Panc1 (cell line): ENCODE measurements around the gene B3GLCT. TPM values are rescaled to one million over a fixed set of nuclear protein-coding genes. Genes with fewer than 3 reads are reported as not detected.

Experiments
- ATAC-seq: fragments of 200-7000 bp; cut with Tn5 transposase; 2 replicates; pipeline ENCODE4 v1.9.1; 2020; ENCODE audit warnings: mild to moderate bottlenecking, moderate library complexity
- BruUV-seq: library from RNA; stranded (reverse); fragments of 400-500 nt; replicated peaks from 2 replicates; lab custom pipeline; 2021; lab: Mats Ljungman, UMichigan
- CTCF ChIA-PET: fragments of 300-600 bp; sonication (Branson Sonifier 250); formaldehyde crosslinking; loops from one replicate; lab custom pipeline; 2022; ENCODE audit warnings: antibody characterized with exemption; lab: Charles Lee
- POLR2A ChIA-PET: fragments of 300-600 bp; sonication (Branson Sonifier 250); formaldehyde crosslinking; loops from one replicate; lab custom pipeline; 2022; ENCODE audit warnings: antibody characterized with exemption; lab: Charles Lee
- DNase-seq: peaks from one replicate; pipeline ENCODE4 v3.0.0-alpha.2; 2010; ENCODE audit warnings: low read depth, low spot score
- H3K27ac ChIP-seq: 2 replicates; pipeline ENCODE4 v1.5.1; 2011; ENCODE audit warnings: mild to moderate bottlenecking, low read length, inconsistent platforms
- H3K27me3 ChIP-seq: fragments of 200-500 bp; sonication (Bioruptor generic); 2 replicates; pipeline ENCODE4 v1.6.0; 2014; ENCODE audit warnings: low read length, inconsistent platforms; ENCODE audit not compliant: control insufficient read depth, insufficient read depth
- H3K36me3 ChIP-seq: fragments of 200-500 bp; sonication (Bioruptor generic); 2 replicates; pipeline ENCODE4 v1.5.1; 2014; ENCODE audit warnings: inconsistent platforms, mild to moderate bottlenecking, low read length, moderate library complexity; ENCODE audit not compliant: control insufficient read depth, insufficient read depth
- H3K4me1 ChIP-seq: 2 replicates; pipeline ENCODE4 v1.5.1; 2011; ENCODE audit warnings: inconsistent platforms, mild to moderate bottlenecking, low read length, moderate library complexity; ENCODE audit not compliant: control insufficient read depth, insufficient read depth
- H3K4me3 ChIP-seq, 2 experiments: 2 replicates each; pipeline ENCODE4 v1.5.1; 2011 to 2012; ENCODE audit warnings: low read depth in 2 of 2, low read length in 2 of 2, mild to moderate bottlenecking in 2 of 2, inconsistent platforms in 1 of 2, moderate library complexity in 1 of 2
- H3K9me3 ChIP-seq: fragments of 200-500 bp; sonication (Bioruptor generic); 2 replicates; pipeline ENCODE4 v1.5.1; 2014; ENCODE audit warnings: low read depth, mild to moderate bottlenecking, inconsistent platforms, low read length, moderate library complexity; ENCODE audit not compliant: control insufficient read depth, insufficient read depth
- POLR2AphosphoS5 ChIP-seq: IDR thresholded peaks from 2 replicates; pipeline ENCODE4 v1.6.1; 2012; ENCODE audit warnings: mild to moderate bottlenecking, low read depth, low read length, moderate library complexity
- SIN3A ChIP-seq: IDR thresholded peaks from 2 replicates; pipeline ENCODE4 v1.6.1; 2012; ENCODE audit warnings: low read depth, mild to moderate bottlenecking, low read length, moderate library complexity, borderline replicate concordance; ENCODE audit not compliant: insufficient read depth
- TCF7L2 ChIP-seq: IDR thresholded peaks from 2 replicates; pipeline ENCODE4 v1.6.1; 2011; ENCODE audit warnings: mild to moderate bottlenecking, low read depth, low read length, inconsistent platforms
- in situ Hi-C: cut with HindIII; loops from 2 replicates; pipeline ENCODE4 v1.10.0; 2016; ENCODE audit warnings: low sequenced_read_pairs, low pct_unique_long_range_greater_than_20kb
- intact Hi-C: fragments of 100-400 bp; cut with micrococcal nuclease; formaldehyde crosslinking; loops from one replicate; pipeline ENCODE4 v1.10.0; 2022; ENCODE audit not compliant: unreplicated experiment
- total RNA-seq: library from RNA; stranded (reverse); gene quantifications from one replicate; pipeline ENCODE4 v1.2.1, GENCODE V29; 2021; ENCODE audit not compliant: unreplicated experiment
- TF ChIP-seq, protein P1 (sequence below), 2 experiments: IDR thresholded peaks; 2 replicates each; pipeline ENCODE4 v1.6.1; 2011 to 2012; ENCODE audit warnings: low read depth in 2 of 2, control low read depth in 1 of 2, low read length in 1 of 2, mild to moderate bottlenecking in 1 of 2, moderate library complexity in 1 of 2; ENCODE audit not compliant: insufficient read depth in 1 of 2
- TF ChIP-seq, protein P2 (sequence below): fragments of 450-650 bp; IDR thresholded peaks from 2 replicates; pipeline ENCODE4 v1.5.1; 2017; ENCODE audit warnings: mild to moderate bottlenecking

B3GLCT gene
- total RNA-seq, 1 experiment from 2014 or later, result 16.5 TPM

DNA sequence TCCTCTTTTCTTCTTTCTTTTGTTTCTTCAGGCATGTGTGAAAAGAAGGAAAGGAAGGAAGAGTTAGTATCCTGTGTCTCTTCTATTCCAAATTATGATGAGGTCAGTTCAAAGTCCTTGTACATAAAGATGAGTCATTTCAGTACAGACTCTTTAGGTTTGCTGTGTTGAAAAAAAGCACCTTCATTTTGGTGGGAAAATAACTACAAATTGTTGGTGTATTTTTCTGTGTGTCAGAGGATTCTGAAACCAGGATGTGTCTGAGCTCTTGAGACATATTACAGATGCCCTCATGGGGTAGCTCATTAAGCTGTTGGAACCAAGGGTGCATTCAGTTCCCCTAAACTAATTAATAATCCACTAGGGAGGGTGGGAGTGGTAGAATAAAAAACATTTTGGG, 32.3 kb upstream of the B3GLCT start:
- Histone ChIP-seq H3K27me3 (no peaks in the 10 kb centered on the region), H3K4me3 (no peak overlapping the region), H3K4me1 (peaks cover 9% of the 10 kb centered on the region; the same call in 1 of the 2 replicates), H3K9me3 (no peaks in the 10 kb centered on the region), H3K27ac (no peak overlapping the region), H3K36me3 (no peaks in the 10 kb centered on the region; the same call in 1 of the 2 replicates)
- in situ Hi-C loops, result no loop called here
- no peak for ATAC-seq
- ChIA-PET POLR2A (no interaction called here), CTCF (no interaction called here)
- TF ChIP-seq, protein P1, sequence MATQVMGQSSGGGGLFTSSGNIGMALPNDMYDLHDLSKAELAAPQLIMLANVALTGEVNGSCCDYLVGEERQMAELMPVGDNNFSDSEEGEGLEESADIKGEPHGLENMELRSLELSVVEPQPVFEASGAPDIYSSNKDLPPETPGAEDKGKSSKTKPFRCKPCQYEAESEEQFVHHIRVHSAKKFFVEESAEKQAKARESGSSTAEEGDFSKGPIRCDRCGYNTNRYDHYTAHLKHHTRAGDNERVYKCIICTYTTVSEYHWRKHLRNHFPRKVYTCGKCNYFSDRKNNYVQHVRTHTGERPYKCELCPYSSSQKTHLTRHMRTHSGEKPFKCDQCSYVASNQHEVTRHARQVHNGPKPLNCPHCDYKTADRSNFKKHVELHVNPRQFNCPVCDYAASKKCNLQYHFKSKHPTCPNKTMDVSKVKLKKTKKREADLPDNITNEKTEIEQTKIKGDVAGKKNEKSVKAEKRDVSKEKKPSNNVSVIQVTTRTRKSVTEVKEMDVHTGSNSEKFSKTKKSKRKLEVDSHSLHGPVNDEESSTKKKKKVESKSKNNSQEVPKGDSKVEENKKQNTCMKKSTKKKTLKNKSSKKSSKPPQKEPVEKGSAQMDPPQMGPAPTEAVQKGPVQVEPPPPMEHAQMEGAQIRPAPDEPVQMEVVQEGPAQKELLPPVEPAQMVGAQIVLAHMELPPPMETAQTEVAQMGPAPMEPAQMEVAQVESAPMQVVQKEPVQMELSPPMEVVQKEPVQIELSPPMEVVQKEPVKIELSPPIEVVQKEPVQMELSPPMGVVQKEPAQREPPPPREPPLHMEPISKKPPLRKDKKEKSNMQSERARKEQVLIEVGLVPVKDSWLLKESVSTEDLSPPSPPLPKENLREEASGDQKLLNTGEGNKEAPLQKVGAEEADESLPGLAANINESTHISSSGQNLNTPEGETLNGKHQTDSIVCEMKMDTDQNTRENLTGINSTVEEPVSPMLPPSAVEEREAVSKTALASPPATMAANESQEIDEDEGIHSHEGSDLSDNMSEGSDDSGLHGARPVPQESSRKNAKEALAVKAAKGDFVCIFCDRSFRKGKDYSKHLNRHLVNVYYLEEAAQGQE (IDR thresholded peaks at IDR 0.05; ENCODE audit: insufficient read depth in 1 of 2, low read depth in 2 of 2, low read length in 1 of 2), result no peak
- no peak for TF ChIP-seq TCF7L2
- no peak for TF ChIP-seq SIN3A
- BruUV-seq, result no TSS peak
- intact Hi-C loops, result no loop called here
- no peak for DNase-seq

DNA sequence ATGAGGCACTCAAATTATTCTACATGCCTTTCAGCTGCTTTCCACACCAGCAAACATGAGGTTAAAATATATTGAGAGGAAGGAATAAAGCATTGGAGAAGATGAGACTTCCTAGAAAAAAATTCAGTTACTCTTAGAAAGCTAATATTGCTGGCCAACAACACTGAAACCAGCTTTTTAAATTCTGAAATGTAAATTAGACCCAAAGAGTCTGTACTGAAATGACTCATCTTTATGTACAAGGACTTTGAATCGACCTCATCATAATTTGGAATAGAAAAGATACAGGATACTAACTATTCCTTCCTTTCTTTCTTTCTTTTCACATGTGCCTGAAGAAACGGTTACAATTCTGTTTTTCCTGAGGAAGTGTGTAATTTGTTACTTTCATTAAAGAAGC, 31.6 kb upstream of the B3GLCT start:
- Histone ChIP-seq H3K4me1 (peaks cover 8% of the 10 kb centered on the region), H3K27ac (no peak overlapping the region), H3K9me3 (no peaks in the 10 kb centered on the region), H3K27me3 (no peaks in the 10 kb centered on the region), H3K36me3 (no peaks in the 10 kb centered on the region), H3K4me3 (no peak overlapping the region)
- ChIA-PET CTCF (no interaction called here), POLR2A (no interaction called here)
- intact Hi-C loops (no loop called here), in situ Hi-C loops (no loop called here)
- BruUV-seq, result no TSS peak
- DNase-seq (no peak), ATAC-seq (no peak)
- TF ChIP-seq, protein P2, sequence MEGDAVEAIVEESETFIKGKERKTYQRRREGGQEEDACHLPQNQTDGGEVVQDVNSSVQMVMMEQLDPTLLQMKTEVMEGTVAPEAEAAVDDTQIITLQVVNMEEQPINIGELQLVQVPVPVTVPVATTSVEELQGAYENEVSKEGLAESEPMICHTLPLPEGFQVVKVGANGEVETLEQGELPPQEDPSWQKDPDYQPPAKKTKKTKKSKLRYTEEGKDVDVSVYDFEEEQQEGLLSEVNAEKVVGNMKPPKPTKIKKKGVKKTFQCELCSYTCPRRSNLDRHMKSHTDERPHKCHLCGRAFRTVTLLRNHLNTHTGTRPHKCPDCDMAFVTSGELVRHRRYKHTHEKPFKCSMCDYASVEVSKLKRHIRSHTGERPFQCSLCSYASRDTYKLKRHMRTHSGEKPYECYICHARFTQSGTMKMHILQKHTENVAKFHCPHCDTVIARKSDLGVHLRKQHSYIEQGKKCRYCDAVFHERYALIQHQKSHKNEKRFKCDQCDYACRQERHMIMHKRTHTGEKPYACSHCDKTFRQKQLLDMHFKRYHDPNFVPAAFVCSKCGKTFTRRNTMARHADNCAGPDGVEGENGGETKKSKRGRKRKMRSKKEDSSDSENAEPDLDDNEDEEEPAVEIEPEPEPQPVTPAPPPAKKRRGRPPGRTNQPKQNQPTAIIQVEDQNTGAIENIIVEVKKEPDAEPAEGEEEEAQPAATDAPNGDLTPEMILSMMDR, result no peak
- TF ChIP-seq, protein P1 (IDR thresholded peaks at IDR 0.05; ENCODE audit: insufficient read depth in 1 of 2, low read depth in 2 of 2, low read length in 1 of 2), result no peak
- no peak for TF ChIP-seq TCF7L2
- TF ChIP-seq POLR2AphosphoS5, result no peak
- TF ChIP-seq SIN3A, result no peak
